HG03064 (cell line): ENCODE measurements around the gene CACHD1.

Source experiments
- ATAC-seq: cut with Tn5 transposase; IDR thresholded peaks from one replicate; pipeline ENCODE4 v1.9.1; 2021; ENCODE audit warnings: low read depth; ENCODE audit not compliant: unreplicated experiment

Gene CACHD1

GRCh38 chr1:64472040-64472376, 2.1 kb downstream of the CACHD1 start:
- ATAC-seq: no peak

GRCh38 chr1:64472805-64473204, 2.9 kb downstream of the CACHD1 start:
- ATAC-seq: no peak

DNA sequence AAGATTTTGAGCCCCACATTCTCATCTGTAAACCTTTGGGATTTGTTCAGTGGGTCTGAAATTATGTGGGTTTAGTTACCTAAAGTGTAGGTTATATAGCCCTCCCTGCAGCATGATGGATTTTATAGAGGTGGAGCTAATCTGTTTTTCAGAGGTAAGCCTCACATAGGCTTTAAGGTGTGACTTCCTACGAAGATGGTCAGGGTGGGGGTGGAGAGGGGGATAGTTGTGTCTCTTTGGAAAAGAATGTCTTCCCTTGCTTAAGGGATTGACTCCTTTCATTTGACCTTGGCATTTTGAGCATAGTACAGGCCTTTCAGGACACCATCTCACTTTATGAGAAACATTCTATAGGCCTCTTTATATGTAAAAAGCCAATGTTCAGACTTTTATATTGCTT, 3.4 kb downstream of the CACHD1 start:
- ATAC-seq: no peak

DNA sequence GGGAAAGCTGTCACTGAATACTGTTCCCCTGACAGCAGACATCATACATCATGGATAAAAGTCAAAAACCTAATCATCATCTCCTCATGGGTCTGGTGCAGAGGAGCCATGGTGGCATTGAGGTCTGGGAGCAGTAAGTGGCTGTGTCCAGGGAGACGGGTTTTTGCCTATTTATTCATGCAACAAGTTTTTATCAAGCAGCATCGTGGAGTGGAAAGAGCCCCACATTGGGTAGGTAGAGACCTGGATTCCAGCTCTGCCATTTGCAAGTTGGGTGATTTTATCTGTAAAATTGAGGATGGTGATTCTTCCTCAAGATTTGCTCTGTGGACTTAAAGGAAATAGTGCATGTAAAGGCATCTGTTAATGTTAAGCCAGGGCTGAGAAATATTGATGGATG, 4.2 kb downstream of the CACHD1 start:
- ATAC-seq: no peak

- no peak for ATAC-seq
Measured at GRCh38 chr1:64474665-64475439, 4.9 kb downstream of the CACHD1 start.

- ATAC-seq: no peak
Measured at GRCh38 chr1:64476251-64476952, 6.5 kb downstream of the CACHD1 start.

GRCh38 chr1:64478594-64479470, 8.9 kb downstream of the CACHD1 start:
- ATAC-seq: no peak

DNA sequence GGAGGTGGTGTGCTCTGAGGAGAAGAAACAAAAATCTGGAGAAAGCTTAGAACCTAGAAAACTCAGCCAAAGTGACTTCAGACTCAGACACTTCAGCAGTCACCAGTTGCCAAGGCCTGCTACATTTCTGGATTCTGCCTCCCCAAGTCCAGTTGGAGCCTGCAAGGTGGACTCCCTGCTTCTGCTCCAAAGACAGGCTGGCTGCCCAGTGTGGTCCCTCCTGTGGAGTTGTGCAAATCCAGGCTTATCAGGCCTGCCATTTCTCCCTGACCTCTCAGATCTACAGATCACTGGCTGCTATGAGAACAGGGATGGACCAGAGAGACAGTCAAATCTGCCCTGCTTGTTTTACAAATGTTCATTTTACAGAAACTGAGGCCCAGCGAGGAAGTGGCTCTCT, 9.9 kb downstream of the CACHD1 start:
- ATAC-seq: no peak

DNA sequence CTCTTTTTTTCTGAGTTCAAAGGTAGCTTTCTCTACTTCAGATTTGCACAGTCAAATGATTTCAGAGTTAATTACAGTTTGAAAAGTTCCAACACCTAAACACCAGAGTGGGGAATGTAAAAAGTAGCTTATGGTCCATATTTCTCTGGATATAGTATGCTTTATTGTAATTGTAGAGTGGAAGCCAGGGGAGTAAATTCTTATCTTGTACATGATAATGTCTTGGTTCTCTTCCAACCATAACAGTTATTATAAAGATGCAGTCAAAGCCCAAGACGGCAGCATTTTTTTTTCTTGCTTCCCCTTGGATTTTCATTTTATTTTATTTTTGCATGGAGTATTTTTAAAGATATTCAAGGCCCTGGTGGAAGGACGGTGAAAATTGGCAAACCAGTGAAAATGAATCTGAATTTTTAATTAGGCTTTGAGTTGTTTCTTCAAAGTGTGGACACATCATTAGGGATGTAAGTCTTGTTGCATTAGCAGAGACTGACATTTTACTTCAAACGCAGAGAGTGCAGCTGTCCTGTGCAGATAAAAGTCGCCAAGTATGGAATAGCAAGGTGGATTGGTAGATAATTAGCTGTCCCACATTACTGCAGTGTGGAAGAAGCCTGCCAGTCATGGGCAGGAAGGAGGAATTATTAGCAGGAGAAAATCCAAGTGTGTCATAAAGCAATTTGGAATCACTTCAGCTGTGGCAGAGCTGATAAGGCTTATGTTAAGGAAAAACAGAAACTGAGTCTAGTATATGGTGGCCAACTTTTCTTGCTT, 11.3 kb downstream of the CACHD1 start:
- no peak for ATAC-seq

- no peak for ATAC-seq
Measured at GRCh38 chr1:64482128-64482527, 12.2 kb downstream of the CACHD1 start.

DNA sequence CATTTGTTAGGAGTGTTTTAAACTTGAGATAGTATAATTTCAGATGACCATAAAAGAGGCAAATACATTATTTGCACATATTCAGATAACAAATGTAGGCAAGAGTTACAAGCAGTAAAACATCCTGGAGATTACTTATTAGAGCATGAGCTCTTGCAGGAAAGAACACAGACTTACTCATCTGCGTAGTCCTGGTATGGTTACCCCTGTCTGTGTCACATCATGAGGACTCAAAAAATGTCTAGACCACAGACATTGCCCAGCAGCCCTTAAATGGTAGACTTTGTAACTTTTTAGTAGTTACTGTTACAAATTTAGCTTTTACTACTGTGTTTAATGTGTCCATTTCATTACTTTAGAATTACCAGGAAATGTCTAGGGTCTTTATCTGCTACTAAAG, 12.8 kb downstream of the CACHD1 start:
- ATAC-seq: no peak

DNA sequence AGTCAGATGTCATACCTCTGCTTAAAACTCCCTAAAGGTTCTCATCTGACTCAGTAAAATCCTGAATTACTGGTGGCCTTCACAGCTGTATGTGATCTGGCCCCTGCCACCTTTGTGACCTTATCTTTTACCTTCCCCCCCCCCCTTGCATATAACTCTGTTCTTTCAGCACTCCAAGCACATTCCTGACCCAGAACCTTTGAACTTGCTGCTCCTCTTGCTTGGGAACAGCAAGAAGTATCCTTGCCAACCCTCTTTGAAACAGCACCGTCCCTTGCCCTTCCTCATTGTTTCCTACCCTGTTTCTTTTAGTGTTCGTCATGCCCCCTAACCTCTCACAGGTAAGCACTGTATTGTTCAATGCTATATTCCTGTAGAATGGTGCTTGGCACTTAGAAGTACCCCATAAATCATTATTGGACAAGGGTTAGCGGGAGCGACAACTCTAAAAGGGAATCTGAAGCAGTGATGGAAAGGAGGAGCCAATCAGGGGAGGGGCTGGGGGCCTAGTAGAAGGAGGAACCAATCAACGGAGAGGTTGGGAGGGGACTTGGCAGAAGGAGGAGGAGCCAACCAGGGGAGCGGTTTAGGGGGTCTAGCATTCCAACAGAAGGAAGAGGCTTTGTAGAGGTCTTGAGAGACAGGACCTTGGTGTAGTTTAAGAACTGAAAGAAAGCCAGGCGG, 13.9 kb downstream of the CACHD1 start:
- no peak for ATAC-seq

- ATAC-seq: no peak
Measured at GRCh38 chr1:64484651-64485050, 14.7 kb downstream of the CACHD1 start.

DNA sequence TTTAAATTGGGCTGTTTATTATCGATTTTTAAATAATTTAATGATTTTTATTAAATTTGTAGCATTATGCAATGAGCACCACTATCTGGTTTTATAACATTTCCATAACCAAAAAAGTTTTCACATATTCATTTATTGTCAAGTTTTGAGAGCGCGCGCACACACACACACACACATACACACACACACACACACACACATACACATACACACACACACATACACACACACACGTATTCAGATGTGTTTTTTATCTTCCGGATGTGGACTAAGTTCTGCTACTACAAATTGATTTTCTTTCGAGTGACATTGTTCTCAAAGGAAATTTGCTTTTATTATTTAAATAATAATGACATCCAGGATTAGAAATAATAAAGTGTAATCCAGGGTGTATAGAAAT, 16.3 kb downstream of the CACHD1 start:
- no peak for ATAC-seq

- no peak for ATAC-seq
Measured at GRCh38 chr1:64487061-64487460, 17.1 kb downstream of the CACHD1 start.

DNA sequence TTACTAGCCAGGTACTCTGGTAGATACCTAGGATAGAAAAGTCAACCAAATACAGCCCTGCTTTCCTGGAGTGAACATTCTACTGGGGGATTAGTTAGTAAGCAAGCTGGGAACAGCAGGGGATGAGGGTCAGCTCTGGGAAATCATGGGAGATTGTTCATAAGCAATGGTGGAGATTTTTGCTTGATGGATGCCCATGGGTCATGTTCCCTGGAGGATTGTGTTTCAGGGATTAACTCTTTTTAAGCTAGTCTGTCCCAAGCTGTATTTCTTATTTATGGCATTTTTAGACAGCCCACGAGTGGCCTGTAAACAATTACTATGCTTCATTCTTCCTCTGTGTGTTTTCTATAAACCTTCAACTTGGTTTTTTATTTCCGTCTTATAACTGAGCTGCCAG, 18.9 kb downstream of the CACHD1 start:
- no peak for ATAC-seq

DNA sequence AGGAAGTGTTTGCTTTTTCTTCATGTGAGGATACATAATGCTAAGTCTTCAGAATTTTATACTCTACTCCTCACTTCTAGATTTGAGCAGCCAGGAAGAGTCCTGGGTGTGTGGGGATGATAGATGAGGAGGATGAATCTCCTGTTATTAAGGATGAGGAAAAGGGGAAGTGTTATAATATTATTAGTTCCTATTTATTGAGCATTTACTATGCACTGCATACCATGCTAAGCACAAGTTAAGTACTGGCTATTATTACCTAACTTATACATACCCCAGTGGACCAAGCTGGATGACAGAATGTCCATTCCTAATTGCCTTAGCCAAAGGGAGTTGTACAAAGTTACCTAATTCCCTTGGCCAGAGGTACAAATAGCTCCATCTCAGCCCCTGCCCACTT, 19.8 kb downstream of the CACHD1 start:
- no peak for ATAC-seq

DNA sequence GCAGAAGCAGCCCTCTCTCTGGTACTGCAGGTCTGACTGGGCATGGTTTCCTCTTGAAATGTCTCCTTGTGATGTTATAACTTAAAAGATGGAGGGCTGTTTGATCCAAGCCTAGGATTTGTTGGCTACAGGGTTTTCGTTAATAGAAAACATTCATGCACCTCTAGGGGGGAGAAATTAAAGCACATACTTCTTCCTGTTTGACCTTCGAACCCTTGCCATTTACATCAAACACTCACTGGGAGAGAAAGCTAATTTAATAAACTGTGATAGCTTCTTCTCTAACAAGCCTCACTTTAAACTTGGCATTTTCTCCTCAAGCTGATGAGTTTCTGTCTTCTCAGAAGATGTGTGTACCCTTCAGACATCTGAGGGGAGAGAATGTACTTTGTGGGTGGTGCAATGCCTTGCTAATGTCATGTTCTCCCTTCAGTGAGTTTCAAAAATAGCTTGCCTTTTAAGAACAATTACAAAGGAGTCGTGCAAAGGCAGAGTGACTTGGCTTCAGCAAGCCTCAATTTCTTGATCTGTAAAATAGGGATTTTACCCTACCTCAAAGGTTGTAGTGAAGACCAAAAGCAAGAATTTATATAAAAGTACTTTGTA, 20.4 kb downstream of the CACHD1 start:
- no peak for ATAC-seq

GRCh38 chr1:64492424-64492823, 22.5 kb downstream of the CACHD1 start:
- no peak for ATAC-seq

DNA sequence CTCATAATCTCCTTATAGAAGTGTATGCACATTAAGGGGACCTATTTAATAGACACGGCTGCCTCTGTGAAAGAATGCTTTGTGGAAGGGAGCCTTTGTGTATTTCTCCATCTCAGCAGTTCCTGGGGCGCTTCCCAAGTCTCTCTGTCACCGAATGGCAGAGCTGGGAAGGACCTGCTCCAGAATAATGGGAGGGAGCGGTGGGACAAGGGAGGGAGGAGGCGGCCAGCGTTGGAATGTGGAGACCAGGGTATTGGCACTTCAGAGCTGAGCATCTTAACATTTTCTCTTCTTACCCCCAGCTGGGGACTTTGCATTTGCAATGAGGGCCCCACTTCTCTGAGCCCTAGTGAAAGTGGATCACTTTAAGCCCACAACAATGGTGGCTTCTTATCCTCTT, 23.9 kb downstream of the CACHD1 start:
- no peak for ATAC-seq
